ENCODE results near the gene RIC3. TPM values are rescaled to one million over a fixed set of nuclear protein-coding genes. Genes with fewer than 3 reads are reported as not detected.

Gene RIC3
- total RNA-seq, 4 donors from 2014 or later: 3.6 to 12.0 (median 8.2) TPM

- no peak for TF ChIP-seq CTCF (IDR thresholded peaks at IDR 0.05)
- no peak for ATAC-seq (ENCODE audit: low FRiP score)
Observed at GRCh38 chr11:8207080-8208000, 38.5 kb upstream of the RIC3 start.

GRCh38 chr11:8206251-8207079 lies 37.6 kb upstream of the RIC3 start:
- DNase-seq (ENCODE audit: low spot score) (no peak), ATAC-seq (ENCODE audit: low FRiP score) (no peak)
- TF ChIP-seq CTCF (IDR thresholded peaks at IDR 0.05): no peak

More at GRCh38 chr11:8207080-8208000, 38.5 kb upstream of the RIC3 start:
- DNase-seq (ENCODE audit: low spot score): no peak

- DNase-seq (ENCODE audit: low spot score) (no peak), ATAC-seq (ENCODE audit: low FRiP score) (no peak)
- no peak for TF ChIP-seq CTCF (IDR thresholded peaks at IDR 0.05)
Observed at GRCh38 chr11:8205566-8205965, 36.7 kb upstream of the RIC3 start.

- no peak for TF ChIP-seq CTCF (IDR thresholded peaks at IDR 0.05)
- no peak for ATAC-seq (ENCODE audit: low FRiP score)
- no peak for DNase-seq (ENCODE audit: low spot score)
Observed at GRCh38 chr11:8204596-8204995, 35.8 kb upstream of the RIC3 start.

GRCh38 chr11:8204025-8204424 lies 35.2 kb upstream of the RIC3 start:
- ATAC-seq (ENCODE audit: low FRiP score) (no peak), DNase-seq (ENCODE audit: low spot score) (no peak)
- TF ChIP-seq CTCF (IDR thresholded peaks at IDR 0.05): no peak

GRCh38 chr11:8203414-8203715 lies 34.5 kb upstream of the RIC3 start:
- TF ChIP-seq CTCF (IDR thresholded peaks at IDR 0.05): no peak
- DNase-seq (ENCODE audit: low spot score) (no peak), ATAC-seq (ENCODE audit: low FRiP score) (no peak)
